ENCODE measurements around the gene SEC14L1. TPM values are rescaled to one million over a fixed set of nuclear protein-coding genes. Genes with fewer than 3 reads are reported as not detected.

SEC14L1 gene
- 52.5 to 71.6 TPM (median 64.3 TPM) in 5 replicates for total RNA-seq (2022; extraction: Qiagen RNA extraction; ENCODE audit: low read depth)

DNA sequence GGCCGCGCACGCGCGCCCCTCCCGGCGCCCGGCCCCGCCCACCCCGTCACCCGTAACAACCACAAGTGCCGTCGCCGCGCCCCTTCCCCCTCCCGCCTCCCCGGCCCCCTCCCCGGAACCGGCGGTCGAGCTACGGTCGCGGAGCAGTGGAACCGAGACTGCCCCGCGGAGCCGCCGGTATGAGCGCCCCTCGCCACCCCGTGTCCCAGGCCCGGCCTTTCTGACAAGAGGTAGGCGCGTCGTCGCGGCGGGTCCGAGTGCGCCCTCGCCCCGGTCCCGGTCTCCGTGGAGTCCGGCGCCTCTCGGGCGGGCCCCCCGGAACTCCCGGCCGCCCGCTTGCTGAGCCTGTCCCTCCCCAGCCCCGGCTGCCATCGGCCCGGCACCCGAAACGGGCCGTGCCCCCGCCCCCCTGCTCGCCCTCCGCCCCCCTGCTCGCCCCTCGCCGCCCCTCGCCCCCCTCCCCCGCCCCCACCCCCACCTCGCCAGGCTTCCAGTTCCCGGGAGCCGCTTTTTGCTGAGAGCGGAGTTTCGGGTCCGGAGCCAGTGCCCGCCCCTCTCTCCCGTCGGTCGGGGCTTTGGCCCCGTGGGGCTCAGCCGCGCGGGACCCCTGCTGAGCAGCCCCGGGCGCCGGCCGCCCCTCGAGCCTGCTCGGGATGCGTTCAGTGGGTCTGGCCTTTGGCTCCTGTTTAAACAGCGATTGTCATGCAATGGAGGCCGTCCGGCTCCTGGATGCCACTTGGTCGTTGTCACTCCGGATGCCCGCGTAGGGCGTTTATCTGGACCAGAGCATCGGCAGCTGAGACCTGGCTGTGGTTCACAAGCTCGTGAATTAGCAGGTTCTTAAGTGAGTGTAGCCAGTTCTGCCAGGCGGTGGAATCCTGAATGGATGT lies at the start of gene SEC14L1:
Gene SEC14L1, plus strand, starts transcription at position 92 of the 890 bp plus-strand sequence. CDS start 2,628 bp downstream, outside the sequence.

Measured in A549 treated with GW870086 at 1 μM for 4 hours (cell line).